AG09309 (cell line): ENCODE data around the gene SAMD4A.

Source experiments
- DNase-seq: peaks from one replicate; pipeline ENCODE4 v3.0.0-alpha.2; 2010; ENCODE audit warnings: low read depth
- H3K4me3 ChIP-seq: 2 replicates; pipeline ENCODE4 v1.5.1; 2011; ENCODE audit warnings: mild to moderate bottlenecking, low read depth, low read length, moderate library complexity; ENCODE audit not compliant: control insufficient read depth
- CTCF ChIP-seq: IDR thresholded peaks from 2 replicates; pipeline ENCODE4 v1.5.1; 2011; ENCODE audit warnings: mild to moderate bottlenecking, low read depth, low read length, inconsistent platforms; ENCODE audit not compliant: insufficient read depth, control insufficient read depth; ENCODE audit errors: missing control alignments

Gene SAMD4A

DNA sequence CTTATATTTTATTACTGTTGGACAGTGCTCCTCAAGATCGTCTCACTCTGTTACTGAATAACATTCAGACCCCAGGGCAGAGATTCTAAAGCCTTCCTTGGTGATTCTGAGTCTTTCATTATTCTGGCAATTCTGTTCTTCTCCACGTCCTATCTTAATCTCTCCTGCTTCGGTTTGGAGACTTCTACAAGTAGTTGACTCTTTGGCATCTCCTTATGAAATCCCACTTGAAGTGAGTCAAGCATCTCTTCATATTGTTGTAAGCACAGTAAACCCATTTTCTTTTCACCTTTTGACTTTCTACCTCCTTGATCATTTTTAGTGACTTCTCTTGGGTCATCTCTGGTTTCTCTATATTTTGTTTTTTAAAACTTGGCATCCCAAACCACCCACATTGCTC is 132.8 kb downstream of the SAMD4A start:
- H3K4me3 ChIP-seq, result no peak overlapping the region
- no peak for DNase-seq
- TF ChIP-seq CTCF, result no peak

DNA sequence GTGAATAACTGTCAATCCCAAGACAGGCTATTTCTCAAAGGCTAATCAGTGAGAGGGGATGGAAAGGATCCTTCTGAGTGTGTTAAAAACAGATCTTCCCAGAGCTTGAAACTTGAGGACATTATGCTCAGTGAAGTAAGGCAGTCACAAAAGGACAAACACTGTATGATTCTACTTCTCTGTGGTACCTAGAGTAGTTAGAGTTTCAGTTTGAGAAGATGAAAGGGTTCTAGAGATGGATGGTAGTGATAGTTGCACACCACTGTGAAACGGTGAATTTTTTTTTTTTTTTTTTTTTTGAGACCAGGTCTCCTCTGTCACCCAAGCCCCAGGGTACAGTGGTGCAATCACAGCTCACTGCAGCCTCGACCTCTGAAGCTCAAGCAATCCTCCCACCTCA is 133.8 kb downstream of the SAMD4A start:
- H3K4me3 ChIP-seq, result no peak overlapping the region
- no peak for DNase-seq
- TF ChIP-seq CTCF, result no peak

GRCh38 chr14:54702014-54702491 is 135.1 kb downstream of the SAMD4A start:
- no peak overlapping the region for H3K4me3 ChIP-seq
- DNase-seq, result no peak
- no peak for TF ChIP-seq CTCF

DNA sequence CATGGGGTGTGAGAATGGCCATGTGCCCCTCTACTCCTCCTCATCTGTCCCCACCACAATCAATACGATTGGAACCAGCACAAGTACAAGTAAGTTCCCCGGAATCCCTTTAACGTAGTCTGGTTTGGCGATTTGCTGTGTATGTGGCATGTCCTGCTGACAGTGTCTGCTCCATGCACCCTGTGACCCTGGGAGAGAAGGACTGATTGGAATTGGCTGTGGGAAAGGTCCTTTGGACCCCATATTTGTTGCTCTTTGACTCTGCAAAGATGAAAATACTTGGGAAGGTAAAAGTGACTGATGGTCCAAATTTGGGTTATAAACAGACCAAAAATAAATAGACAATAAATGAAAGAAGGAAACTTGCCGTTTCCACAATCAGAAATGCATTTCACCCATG is 135.6 kb downstream of the SAMD4A start:
- no peak for TF ChIP-seq CTCF
- H3K4me3 ChIP-seq, result no peak overlapping the region
- no peak for DNase-seq

- H3K4me3 ChIP-seq, result no peak overlapping the region
- no peak for TF ChIP-seq CTCF
- DNase-seq, result no peak
Measured at GRCh38 chr14:54703082-54703481, 136.2 kb downstream of the SAMD4A start.

DNA sequence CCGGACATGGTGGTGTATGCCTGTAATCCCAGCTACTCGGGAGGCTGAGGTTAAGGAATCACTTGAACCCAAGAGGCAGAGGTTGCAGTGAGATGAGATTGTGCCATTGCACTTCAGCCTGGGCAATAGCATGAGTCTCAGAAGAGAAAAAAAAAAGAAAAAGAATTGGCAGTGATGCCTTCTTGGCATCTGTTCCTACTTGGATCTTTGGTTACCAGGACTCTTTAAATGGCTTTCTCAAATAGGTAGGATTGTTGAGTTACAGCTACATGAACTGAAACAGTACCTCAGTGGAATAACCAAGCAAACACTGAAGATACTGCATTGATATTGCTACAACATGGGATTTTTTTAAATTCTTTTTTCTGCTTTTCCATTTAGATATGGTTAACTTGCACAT is 136.8 kb downstream of the SAMD4A start:
- H3K4me3 ChIP-seq, result no peak overlapping the region
- DNase-seq, result no peak
- no peak for TF ChIP-seq CTCF

GRCh38 chr14:54704768-54705167 is 137.8 kb downstream of the SAMD4A start:
- no peak overlapping the region for H3K4me3 ChIP-seq
- DNase-seq, result no peak
- TF ChIP-seq CTCF, result no peak
